Measurements from ENCODE around the gene APBA2. TPM values are rescaled to one million over a fixed set of nuclear protein-coding genes. Genes with fewer than 3 reads are reported as not detected.
"Not testable (repeated sequence)": the region's sequence is repeated elsewhere in the genome, so short reads cannot be mapped to it uniquely, and the experiment has no call there.

The APBA2 gene
- total RNA-seq, 1 experiment from 2014 or later, result not detected

- Mint-ChIP-seq H3K36me3 (ENCODE audit: insufficient read depth, unreplicated experiment) (no peaks in the 10 kb centered on the region), H3K27ac (ENCODE audit: unreplicated experiment) (no peak overlapping the region), H3K4me3 (ENCODE audit: unreplicated experiment) (no peak overlapping the region), H3K27me3 (ENCODE audit: insufficient read depth, unreplicated experiment) (peaks cover 25% of the 10 kb centered on the region), H3K9me3 (ENCODE audit: unreplicated experiment) (no peaks in the 10 kb centered on the region), H3K4me1 (ENCODE audit: low read depth, unreplicated experiment) (no peaks in the 10 kb centered on the region)
- no peak overlapping the region for H3K4me3 ChIP-seq (ENCODE audit: low read depth, low read length)
- no peak for DNase-seq
- TF ChIP-seq, protein P1, sequence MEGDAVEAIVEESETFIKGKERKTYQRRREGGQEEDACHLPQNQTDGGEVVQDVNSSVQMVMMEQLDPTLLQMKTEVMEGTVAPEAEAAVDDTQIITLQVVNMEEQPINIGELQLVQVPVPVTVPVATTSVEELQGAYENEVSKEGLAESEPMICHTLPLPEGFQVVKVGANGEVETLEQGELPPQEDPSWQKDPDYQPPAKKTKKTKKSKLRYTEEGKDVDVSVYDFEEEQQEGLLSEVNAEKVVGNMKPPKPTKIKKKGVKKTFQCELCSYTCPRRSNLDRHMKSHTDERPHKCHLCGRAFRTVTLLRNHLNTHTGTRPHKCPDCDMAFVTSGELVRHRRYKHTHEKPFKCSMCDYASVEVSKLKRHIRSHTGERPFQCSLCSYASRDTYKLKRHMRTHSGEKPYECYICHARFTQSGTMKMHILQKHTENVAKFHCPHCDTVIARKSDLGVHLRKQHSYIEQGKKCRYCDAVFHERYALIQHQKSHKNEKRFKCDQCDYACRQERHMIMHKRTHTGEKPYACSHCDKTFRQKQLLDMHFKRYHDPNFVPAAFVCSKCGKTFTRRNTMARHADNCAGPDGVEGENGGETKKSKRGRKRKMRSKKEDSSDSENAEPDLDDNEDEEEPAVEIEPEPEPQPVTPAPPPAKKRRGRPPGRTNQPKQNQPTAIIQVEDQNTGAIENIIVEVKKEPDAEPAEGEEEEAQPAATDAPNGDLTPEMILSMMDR (IDR thresholded peaks at IDR 0.05; ENCODE audit: insufficient read depth in 1 of 2, low read depth in 1 of 2, low read length in 1 of 2, severe bottlenecking in 1 of 2, unreplicated experiment in 1 of 2), result no peak
- no peaks in the 10 kb centered on the region for H3K36me3 ChIP-seq (ENCODE audit: control insufficient read depth, insufficient read depth, low read length)
- no peaks in the 10 kb centered on the region for H3K27me3 ChIP-seq (replicated peaks; ENCODE audit: control insufficient read depth, insufficient read depth, low read length)
- intact Hi-C loops (cut with micrococcal nuclease; ENCODE audit: unreplicated experiment), result no loop called here
- H3K4me1 ChIP-seq, result no peaks in the 10 kb centered on the region
- ChIA-PET POLR2A (no interaction called here), CTCF (no interaction called here)
- no TSS peak for BruUV-seq (replicated peaks)
- no peaks in the 10 kb centered on the region for H3K9me3 ChIP-seq
Observed at GRCh38 chr15:29021857-29022256, 136.1 kb downstream of the APBA2 start.

- intact Hi-C loops (cut with micrococcal nuclease; ENCODE audit: unreplicated experiment), result no loop called here
- no peak for DNase-seq
- TF ChIP-seq, protein P1 (IDR thresholded peaks at IDR 0.05; ENCODE audit: insufficient read depth in 1 of 2, low read depth in 1 of 2, low read length in 1 of 2, severe bottlenecking in 1 of 2, unreplicated experiment in 1 of 2), result no peak
- Histone ChIP-seq H3K36me3 (ENCODE audit: control insufficient read depth, insufficient read depth, low read length) (no peaks in the 10 kb centered on the region), H3K4me3 (ENCODE audit: low read depth, low read length) (no peak overlapping the region), H3K4me1 (no peaks in the 10 kb centered on the region), H3K9me3 (no peaks in the 10 kb centered on the region), H3K27me3 (replicated peaks; ENCODE audit: control insufficient read depth, insufficient read depth, low read length) (no peaks in the 10 kb centered on the region)
- no peaks in the 10 kb centered on the region for H3K9me3 Mint-ChIP-seq (ENCODE audit: unreplicated experiment)
- no TSS peak for BruUV-seq (replicated peaks)
- H3K27ac Mint-ChIP-seq (ENCODE audit: unreplicated experiment), result no peak overlapping the region
- ChIA-PET POLR2A (no interaction called here), CTCF (no interaction called here)
- no peaks in the 10 kb centered on the region for H3K4me1 Mint-ChIP-seq (ENCODE audit: low read depth, unreplicated experiment)
- H3K27me3 Mint-ChIP-seq (ENCODE audit: insufficient read depth, unreplicated experiment), result peaks cover 12% of the 10 kb centered on the region
- H3K36me3 Mint-ChIP-seq (ENCODE audit: insufficient read depth, unreplicated experiment), result no peaks in the 10 kb centered on the region
- H3K4me3 Mint-ChIP-seq (ENCODE audit: unreplicated experiment), result no peak overlapping the region
Observed at GRCh38 chr15:29024662-29025061, 138.9 kb downstream of the APBA2 start.

DNA sequence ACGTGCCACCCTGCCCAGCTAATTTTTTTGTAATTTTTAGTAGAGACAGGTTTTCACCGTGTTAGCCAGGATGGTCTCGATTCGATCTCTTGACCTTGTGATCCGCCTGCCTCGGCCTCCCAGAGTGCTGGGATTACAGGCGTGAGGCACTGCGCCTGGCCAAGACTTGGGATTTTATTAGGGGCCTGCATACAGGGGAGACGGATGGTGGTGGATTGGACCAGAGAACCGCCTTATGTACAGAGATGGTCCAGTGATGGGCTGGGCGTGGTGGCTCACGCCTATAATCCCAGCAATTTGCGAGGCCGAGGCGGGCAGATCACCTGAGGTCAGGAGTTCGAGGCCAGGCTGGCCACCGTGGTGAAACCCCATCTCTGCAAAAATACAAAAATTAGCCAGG, 139.6 kb downstream of the APBA2 start:
- CTCF ChIA-PET; H3K4me3 Mint-ChIP-seq (ENCODE audit: unreplicated experiment); DNase-seq; H3K36me3 Mint-ChIP-seq (ENCODE audit: insufficient read depth, unreplicated experiment); intact Hi-C loops (cut with micrococcal nuclease; ENCODE audit: unreplicated experiment); H3K27ac Mint-ChIP-seq (ENCODE audit: unreplicated experiment); H3K4me3 ChIP-seq (ENCODE audit: low read depth, low read length); POLR2A ChIA-PET; H3K9me3 Mint-ChIP-seq (ENCODE audit: unreplicated experiment); H3K4me1 Mint-ChIP-seq (ENCODE audit: low read depth, unreplicated experiment); H3K36me3 ChIP-seq (ENCODE audit: control insufficient read depth, insufficient read depth, low read length); H3K27me3 ChIP-seq (replicated peaks; ENCODE audit: control insufficient read depth, insufficient read depth, low read length); BruUV-seq (replicated peaks); H3K4me1 ChIP-seq; H3K9me3 ChIP-seq: not testable (repeated sequence)
- peaks cover 12% of the 10 kb centered on the region for H3K27me3 Mint-ChIP-seq (ENCODE audit: insufficient read depth, unreplicated experiment)

GRCh38 chr15:29028158-29028557, 142.4 kb downstream of the APBA2 start:
- H3K36me3 Mint-ChIP-seq (ENCODE audit: insufficient read depth, unreplicated experiment); intact Hi-C loops (cut with micrococcal nuclease; ENCODE audit: unreplicated experiment); H3K4me1 ChIP-seq; H3K9me3 ChIP-seq; H3K4me3 Mint-ChIP-seq (ENCODE audit: unreplicated experiment); H3K9me3 Mint-ChIP-seq (ENCODE audit: unreplicated experiment); H3K4me1 Mint-ChIP-seq (ENCODE audit: low read depth, unreplicated experiment); DNase-seq; POLR2A ChIA-PET; H3K27me3 ChIP-seq (replicated peaks; ENCODE audit: control insufficient read depth, insufficient read depth, low read length); H3K4me3 ChIP-seq (ENCODE audit: low read depth, low read length); H3K36me3 ChIP-seq (ENCODE audit: control insufficient read depth, insufficient read depth, low read length); H3K27me3 Mint-ChIP-seq (ENCODE audit: insufficient read depth, unreplicated experiment); H3K27ac Mint-ChIP-seq (ENCODE audit: unreplicated experiment); BruUV-seq (replicated peaks); CTCF ChIA-PET: not testable (repeated sequence)
